Liver (tissue), 9 donors: Measurements from ENCODE around the gene SLC24A4. TPM values are rescaled to one million over a fixed set of nuclear protein-coding genes. Genes with fewer than 3 reads are reported as not detected.

Source experiments
- DNase-seq: peaks from one replicate; pipeline ENCODE4 v3.0.0-alpha.2; 2017; ENCODE audit warnings: low spot score
- H3K27ac ChIP-seq, 2 donors: one replicate each; pipeline ENCODE4 v1.7.0; 2013; ENCODE audit warnings: inconsistent platforms in 2 of 2, low read length in 2 of 2, control low read depth in 1 of 2, low read depth in 1 of 2, mild to moderate bottlenecking in 1 of 2
- H3K27me3 ChIP-seq, 4 donors: one replicate each; pipeline versions ENCODE4 v1.6.1 to v1.7.0; 2013; ENCODE audit warnings: low read length in 3 of 4, inconsistent platforms in 1 of 4, mild to moderate bottlenecking in 1 of 4, moderate library complexity in 1 of 4; ENCODE audit not compliant: control insufficient read depth in 4 of 4, insufficient read depth in 4 of 4
- H3K36me3 ChIP-seq, 4 donors: one replicate each; pipeline versions ENCODE4 v1.6.1 to v1.7.0; 2013; ENCODE audit warnings: low read length in 3 of 4, mild to moderate bottlenecking in 3 of 4, low read depth in 1 of 4, moderate library complexity in 1 of 4; ENCODE audit not compliant: control insufficient read depth in 4 of 4, insufficient read depth in 3 of 4
- H3K4me1 ChIP-seq, 4 donors: one replicate each; pipeline versions ENCODE4 v1.6.1 to v1.7.0; 2013; ENCODE audit warnings: low read length in 3 of 4, mild to moderate bottlenecking in 3 of 4, moderate library complexity in 1 of 4; ENCODE audit not compliant: control insufficient read depth in 4 of 4, insufficient read depth in 4 of 4
- H3K4me3 ChIP-seq, 3 donors: one replicate each; pipeline versions ENCODE4 v1.6.1 to v1.7.0; 2013; ENCODE audit warnings: low read length in 3 of 3, control low read depth in 1 of 3, low read depth in 1 of 3, mild to moderate bottlenecking in 1 of 3
- H3K9ac ChIP-seq, 2 donors: one replicate each; pipeline ENCODE4 v1.7.0; 2013; ENCODE audit warnings: low read length in 2 of 2, mild to moderate bottlenecking in 2 of 2, moderate library complexity in 2 of 2, control low read depth in 1 of 2, low read depth in 1 of 2
- H3K9me3 ChIP-seq, 4 donors: one replicate each; pipeline versions ENCODE4 v1.6.1 to v1.7.0; 2013; ENCODE audit warnings: low read length in 3 of 4; ENCODE audit not compliant: control insufficient read depth in 4 of 4
- EGR1 ChIP-seq, 2 donors: IDR thresholded peaks; 2 replicates each; pipeline ENCODE4 v1.6.1; 2016 to 2018; ENCODE audit warnings: antibody characterized with exemption in 2 of 2, low read depth in 2 of 2
- FOXA1 ChIP-seq: IDR thresholded peaks from 2 replicates; pipeline ENCODE4 v1.6.1; 2016; ENCODE audit warnings: antibody characterized with exemption
- FOXA2 ChIP-seq: IDR thresholded peaks from 2 replicates; pipeline ENCODE4 v1.6.1; 2016; ENCODE audit warnings: antibody characterized with exemption
- GABPA ChIP-seq, 2 donors: IDR thresholded peaks in 1 of 2; conservative IDR thresholded peaks in 1 of 2; 2 replicates each; pipeline ENCODE4 v1.6.1; 2016; ENCODE audit warnings: antibody characterized with exemption in 2 of 2, mild to moderate bottlenecking in 1 of 2, moderate library complexity in 1 of 2
- HNF4A ChIP-seq, 2 donors: conservative IDR thresholded peaks; 2 replicates each; pipeline ENCODE4 v1.6.1; 2016; ENCODE audit warnings: antibody characterized with exemption in 2 of 2, mild to moderate bottlenecking in 2 of 2
- HNF4G ChIP-seq: IDR thresholded peaks from 2 replicates; pipeline ENCODE4 v1.6.1; 2016; ENCODE audit warnings: antibody characterized with exemption
- JUND ChIP-seq, 2 donors: IDR thresholded peaks; 2 replicates each; pipeline ENCODE4 v1.6.1; 2016; ENCODE audit warnings: antibody characterized with exemption in 2 of 2
- NR2F2 ChIP-seq: IDR thresholded peaks from 2 replicates; pipeline ENCODE4 v1.6.1; 2016; ENCODE audit warnings: antibody characterized with exemption
- RAD21 ChIP-seq, 2 donors: IDR thresholded peaks; 2 replicates each; pipeline ENCODE4 v1.6.1; 2016; ENCODE audit warnings: antibody characterized with exemption in 2 of 2, mild to moderate bottlenecking in 2 of 2
- RXRA ChIP-seq, 2 donors: IDR thresholded peaks; 2 replicates each; pipeline ENCODE4 v1.6.1; 2017 to 2018; ENCODE audit warnings: antibody characterized with exemption in 2 of 2, mild to moderate bottlenecking in 1 of 2
- YY1 ChIP-seq: IDR thresholded peaks from 2 replicates; pipeline ENCODE4 v1.6.1; 2016; ENCODE audit warnings: antibody characterized with exemption, mild to moderate bottlenecking
- WGBS: extraction: QIAGEN DNeasy Blood & Tissue Kit; methylation state at CpG from one replicate; pipeline ENCODE4 v1.1.7; 2013; 5-methylcytosine and 5-hydroxymethylcytosine counted together
- polyA plus RNA-seq, 2 donors: library from polyadenylated mRNA; stranded (reverse) in 1 of 2; unstranded in 1 of 2; fragments of 200-250 nt in 1 of 2; fragments of >200 nt in 1 of 2; fragmentation: Nextera tagmentation in 1 of 2; extraction: Ambion mirVana in 1 of 2; gene quantifications; one replicate each; pipeline versions ENCODE4 v1.2.1 to v1.2.3, GENCODE V29; 2013 to 2015
- total RNA-seq, 2 donors: library from RNA; depleted of rRNA; stranded (reverse); fragments of >200 nt; gene quantifications; one replicate each; pipeline ENCODE4 v1.2.3, GENCODE V29; 2014
- TF ChIP-seq, protein P1 (sequence below): IDR thresholded peaks from 2 replicates; pipeline ENCODE4 v1.6.1; 2016; ENCODE audit warnings: antibody characterized with exemption
- TF ChIP-seq, protein P2 (sequence below): IDR thresholded peaks from 2 replicates; pipeline ENCODE4 v1.6.1; 2016; ENCODE audit warnings: antibody characterized with exemption
- TF ChIP-seq, protein P3 (sequence below): IDR thresholded peaks from 2 replicates; pipeline ENCODE4 v1.6.1; 2016; ENCODE audit warnings: antibody characterized with exemption
- TF ChIP-seq, protein P4 (sequence below): fragments of 150-350 bp; IDR thresholded peaks from 2 replicates; pipeline ENCODE4 v1.5.1; 2017; ENCODE audit warnings: improper control_type of control experiment, low read depth, low read length; ENCODE audit not compliant: missing input control
- TF ChIP-seq, protein P5 (sequence below): IDR thresholded peaks from 2 replicates; pipeline ENCODE4 v1.6.1; 2016; ENCODE audit warnings: antibody characterized with exemption, mild to moderate bottlenecking
- donor health status: healthy.
- donor health status: healthy.
- donor health status: healthy.
- donor health status: healthy.
- donor health status: healthy.

The SLC24A4 gene
- total and polyA plus RNA-seq, 4 donors: 0.06 to 0.23 (median 0.12) TPM

DNA sequence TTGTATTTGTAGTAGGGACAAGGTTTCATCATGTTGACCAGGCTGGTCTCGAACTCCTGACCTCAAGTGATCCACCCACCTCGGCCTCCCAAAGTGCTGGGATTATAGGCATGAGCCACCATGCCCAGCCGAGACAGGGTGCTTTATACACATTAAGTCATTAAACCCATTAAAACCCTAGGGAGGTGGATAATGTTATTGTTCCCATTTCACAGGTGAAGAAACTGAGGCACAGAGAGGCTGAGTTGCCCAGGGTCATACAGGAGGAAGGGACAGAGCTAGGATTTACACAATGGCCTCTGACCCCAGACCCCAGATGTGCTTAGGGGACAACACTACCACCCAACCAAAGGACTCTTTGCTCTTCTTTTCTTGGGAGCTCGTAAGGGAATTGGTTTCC lies 139.6 kb downstream of the SLC24A4 start:
- TF ChIP-seq, protein P1, sequence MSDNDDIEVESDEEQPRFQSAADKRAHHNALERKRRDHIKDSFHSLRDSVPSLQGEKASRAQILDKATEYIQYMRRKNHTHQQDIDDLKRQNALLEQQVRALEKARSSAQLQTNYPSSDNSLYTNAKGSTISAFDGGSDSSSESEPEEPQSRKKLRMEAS: no peak
- TF ChIP-seq GABPA (IDR thresholded peaks at IDR 0.05 in 1 of 2, conservative IDR thresholded peaks at IDR 0.05 in 1 of 2) (no peak), RAD21 (IDR thresholded peaks at IDR 0.05) (no peak), HNF4A (conservative IDR thresholded peaks at IDR 0.05) (no peak), EGR1 (IDR thresholded peaks at IDR 0.05; ENCODE audit: low read depth in 2 of 2) (no peak), YY1 (no peak), NR2F2 (no peak), RXRA (IDR thresholded peaks at IDR 0.05) (no peak)
- TF ChIP-seq, protein P2, sequence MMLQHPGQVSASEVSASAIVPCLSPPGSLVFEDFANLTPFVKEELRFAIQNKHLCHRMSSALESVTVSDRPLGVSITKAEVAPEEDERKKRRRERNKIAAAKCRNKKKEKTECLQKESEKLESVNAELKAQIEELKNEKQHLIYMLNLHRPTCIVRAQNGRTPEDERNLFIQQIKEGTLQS: no peak
- Histone ChIP-seq H3K4me1 (peaks cover 0 to 5% (median 0%) of the 10 kb centered on the region in 4 donors), H3K9me3 (peaks cover 0 to 3% (median 3%) of the 10 kb centered on the region in 4 donors), H3K36me3 (no peaks in the 10 kb centered on the region), H3K4me3 (no peak overlapping the region), H3K9ac (no peak overlapping the region), H3K27me3 (no peaks in the 10 kb centered on the region), H3K27ac (no peak overlapping the region)
- 91% methylated on average over 4 of the region's 4 CpGs for WGBS
- no peak for DNase-seq

DNA sequence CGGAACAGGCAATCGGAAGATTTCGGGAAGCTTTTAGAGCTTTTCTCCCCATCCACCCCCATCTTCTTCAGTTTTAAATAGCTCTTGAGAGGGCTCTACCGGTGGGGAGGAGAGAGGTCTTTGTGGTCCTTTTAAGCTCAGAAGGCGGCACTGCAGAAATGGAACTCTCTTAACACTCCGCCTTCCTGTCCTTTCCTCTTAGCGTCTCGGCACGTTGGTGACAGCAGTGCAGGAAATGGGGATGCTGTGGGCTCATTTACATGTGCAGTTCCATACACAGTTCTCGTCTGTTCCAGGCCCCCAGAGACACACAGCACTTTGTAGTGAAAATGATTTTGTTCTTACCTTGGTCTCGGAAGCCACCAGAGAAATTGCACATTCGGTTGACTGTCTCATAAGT lies 140.2 kb downstream of the SLC24A4 start:
- H3K4me3 ChIP-seq: no peak overlapping the region
- H3K9me3 ChIP-seq: peaks cover 0 to 3% (median 3%) of the 10 kb centered on the region in 4 donors
- TF ChIP-seq JUND (IDR thresholded peaks at IDR 0.05) (no peak), NR2F2 (no peak), FOXA2 (no peak), YY1 (no peak), RXRA (IDR thresholded peaks at IDR 0.05) (no peak), RAD21 (IDR thresholded peaks at IDR 0.05) (no peak), HNF4G (no peak), GABPA (IDR thresholded peaks at IDR 0.05 in 1 of 2, conservative IDR thresholded peaks at IDR 0.05 in 1 of 2) (no peak), FOXA1 (no peak)
- TF ChIP-seq, protein P3, sequence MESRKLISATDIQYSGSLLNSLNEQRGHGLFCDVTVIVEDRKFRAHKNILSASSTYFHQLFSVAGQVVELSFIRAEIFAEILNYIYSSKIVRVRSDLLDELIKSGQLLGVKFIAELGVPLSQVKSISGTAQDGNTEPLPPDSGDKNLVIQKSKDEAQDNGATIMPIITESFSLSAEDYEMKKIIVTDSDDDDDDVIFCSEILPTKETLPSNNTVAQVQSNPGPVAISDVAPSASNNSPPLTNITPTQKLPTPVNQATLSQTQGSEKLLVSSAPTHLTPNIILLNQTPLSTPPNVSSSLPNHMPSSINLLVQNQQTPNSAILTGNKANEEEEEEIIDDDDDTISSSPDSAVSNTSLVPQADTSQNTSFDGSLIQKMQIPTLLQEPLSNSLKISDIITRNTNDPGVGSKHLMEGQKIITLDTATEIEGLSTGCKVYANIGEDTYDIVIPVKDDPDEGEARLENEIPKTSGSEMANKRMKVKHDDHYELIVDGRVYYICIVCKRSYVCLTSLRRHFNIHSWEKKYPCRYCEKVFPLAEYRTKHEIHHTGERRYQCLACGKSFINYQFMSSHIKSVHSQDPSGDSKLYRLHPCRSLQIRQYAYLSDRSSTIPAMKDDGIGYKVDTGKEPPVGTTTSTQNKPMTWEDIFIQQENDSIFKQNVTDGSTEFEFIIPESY: no peak
- TF ChIP-seq, protein P1: no peak
- TF ChIP-seq, protein P4, sequence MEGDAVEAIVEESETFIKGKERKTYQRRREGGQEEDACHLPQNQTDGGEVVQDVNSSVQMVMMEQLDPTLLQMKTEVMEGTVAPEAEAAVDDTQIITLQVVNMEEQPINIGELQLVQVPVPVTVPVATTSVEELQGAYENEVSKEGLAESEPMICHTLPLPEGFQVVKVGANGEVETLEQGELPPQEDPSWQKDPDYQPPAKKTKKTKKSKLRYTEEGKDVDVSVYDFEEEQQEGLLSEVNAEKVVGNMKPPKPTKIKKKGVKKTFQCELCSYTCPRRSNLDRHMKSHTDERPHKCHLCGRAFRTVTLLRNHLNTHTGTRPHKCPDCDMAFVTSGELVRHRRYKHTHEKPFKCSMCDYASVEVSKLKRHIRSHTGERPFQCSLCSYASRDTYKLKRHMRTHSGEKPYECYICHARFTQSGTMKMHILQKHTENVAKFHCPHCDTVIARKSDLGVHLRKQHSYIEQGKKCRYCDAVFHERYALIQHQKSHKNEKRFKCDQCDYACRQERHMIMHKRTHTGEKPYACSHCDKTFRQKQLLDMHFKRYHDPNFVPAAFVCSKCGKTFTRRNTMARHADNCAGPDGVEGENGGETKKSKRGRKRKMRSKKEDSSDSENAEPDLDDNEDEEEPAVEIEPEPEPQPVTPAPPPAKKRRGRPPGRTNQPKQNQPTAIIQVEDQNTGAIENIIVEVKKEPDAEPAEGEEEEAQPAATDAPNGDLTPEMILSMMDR: no peak
- TF ChIP-seq, protein P2: no peak
- TF ChIP-seq, protein P5, sequence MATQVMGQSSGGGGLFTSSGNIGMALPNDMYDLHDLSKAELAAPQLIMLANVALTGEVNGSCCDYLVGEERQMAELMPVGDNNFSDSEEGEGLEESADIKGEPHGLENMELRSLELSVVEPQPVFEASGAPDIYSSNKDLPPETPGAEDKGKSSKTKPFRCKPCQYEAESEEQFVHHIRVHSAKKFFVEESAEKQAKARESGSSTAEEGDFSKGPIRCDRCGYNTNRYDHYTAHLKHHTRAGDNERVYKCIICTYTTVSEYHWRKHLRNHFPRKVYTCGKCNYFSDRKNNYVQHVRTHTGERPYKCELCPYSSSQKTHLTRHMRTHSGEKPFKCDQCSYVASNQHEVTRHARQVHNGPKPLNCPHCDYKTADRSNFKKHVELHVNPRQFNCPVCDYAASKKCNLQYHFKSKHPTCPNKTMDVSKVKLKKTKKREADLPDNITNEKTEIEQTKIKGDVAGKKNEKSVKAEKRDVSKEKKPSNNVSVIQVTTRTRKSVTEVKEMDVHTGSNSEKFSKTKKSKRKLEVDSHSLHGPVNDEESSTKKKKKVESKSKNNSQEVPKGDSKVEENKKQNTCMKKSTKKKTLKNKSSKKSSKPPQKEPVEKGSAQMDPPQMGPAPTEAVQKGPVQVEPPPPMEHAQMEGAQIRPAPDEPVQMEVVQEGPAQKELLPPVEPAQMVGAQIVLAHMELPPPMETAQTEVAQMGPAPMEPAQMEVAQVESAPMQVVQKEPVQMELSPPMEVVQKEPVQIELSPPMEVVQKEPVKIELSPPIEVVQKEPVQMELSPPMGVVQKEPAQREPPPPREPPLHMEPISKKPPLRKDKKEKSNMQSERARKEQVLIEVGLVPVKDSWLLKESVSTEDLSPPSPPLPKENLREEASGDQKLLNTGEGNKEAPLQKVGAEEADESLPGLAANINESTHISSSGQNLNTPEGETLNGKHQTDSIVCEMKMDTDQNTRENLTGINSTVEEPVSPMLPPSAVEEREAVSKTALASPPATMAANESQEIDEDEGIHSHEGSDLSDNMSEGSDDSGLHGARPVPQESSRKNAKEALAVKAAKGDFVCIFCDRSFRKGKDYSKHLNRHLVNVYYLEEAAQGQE: no peak
- H3K27ac ChIP-seq: no peak overlapping the region
- no peaks in the 10 kb centered on the region for H3K27me3 ChIP-seq
- H3K9ac ChIP-seq: no peak overlapping the region
- no peak for DNase-seq
- H3K36me3 ChIP-seq: no peaks in the 10 kb centered on the region
- peaks cover 0 to 5% (median 0%) of the 10 kb centered on the region in 4 donors for H3K4me1 ChIP-seq
- 68% methylated on average over 12 of the region's 12 CpGs for WGBS
